Neural cell (in vitro differentiated cells): Measurements from ENCODE around the gene ACTN4.

Source experiments
- EZH2 ChIP-seq: fragments of 200-600, 300-800 bp; shearing (Covaris generic), sonication (generic); IDR thresholded peaks from 2 replicates; pipeline ENCODE4 v1.6.1; 2014; ENCODE audit warnings: antibody characterized with exemption, low read length, borderline replicate concordance, mild to moderate bottlenecking; ENCODE audit not compliant: insufficient read depth, poor library complexity, severe bottlenecking
- POLR2AphosphoS5 ChIP-seq: IDR thresholded peaks from 2 replicates; pipeline ENCODE4 v1.6.1; 2012
- RAD21 ChIP-seq: fragments of 450-650 bp; conservative IDR thresholded peaks from 2 replicates; pipeline ENCODE4 v1.6.1; 2014; ENCODE audit warnings: antibody characterized with exemption, mild to moderate bottlenecking, moderate library complexity
- TAF1 ChIP-seq: IDR thresholded peaks from 2 replicates; pipeline ENCODE4 v1.6.1; 2012; ENCODE audit warnings: low read depth
- TF ChIP-seq, protein P1 (sequence below): fragments of 450-650 bp; IDR thresholded peaks from 2 replicates; pipeline ENCODE4 v1.5.1; 2014; ENCODE audit warnings: antibody characterized with exemption, mild to moderate bottlenecking, moderate library complexity; ENCODE audit not compliant: poor library complexity, severe bottlenecking
- TF ChIP-seq, protein P2 (sequence below): IDR thresholded peaks from 2 replicates; pipeline ENCODE4 v1.6.1; 2012; ENCODE audit warnings: borderline replicate concordance

DNA sequence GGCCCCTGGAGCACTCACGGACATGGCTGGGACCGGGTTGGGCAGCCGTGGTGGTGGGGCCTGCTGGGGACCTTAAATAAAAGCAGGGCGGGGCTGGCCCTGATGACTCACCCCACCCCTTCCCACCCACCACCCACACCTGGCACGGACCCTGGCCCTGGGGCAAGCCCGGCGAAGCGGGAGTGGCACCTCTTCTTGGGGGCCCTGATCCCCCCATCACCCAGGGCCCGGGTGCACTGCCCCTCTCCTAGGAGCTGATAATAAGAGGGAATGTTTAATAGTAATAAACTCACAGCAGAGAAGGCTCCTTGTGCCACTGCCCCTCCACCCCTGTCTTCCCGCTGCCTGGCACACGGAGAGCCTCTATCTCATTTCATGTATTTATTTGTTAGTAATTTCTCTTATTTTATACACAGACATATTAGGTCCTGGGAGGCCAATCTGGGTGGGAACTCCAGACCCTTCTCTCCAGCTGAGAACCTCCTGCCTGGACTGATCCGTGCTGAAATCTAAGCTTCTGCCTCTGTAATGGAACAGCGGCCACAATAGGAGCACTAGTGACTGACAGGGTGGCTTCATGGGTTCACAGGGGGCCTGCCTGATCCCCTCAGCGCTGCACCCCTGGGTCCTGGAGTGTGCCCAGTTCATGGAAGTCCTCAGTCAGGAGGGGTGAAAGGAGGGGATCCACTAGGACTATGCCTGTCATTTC, 126.2 kb downstream of the ACTN4 start, which contains the start of gene LGALS7:
- TF ChIP-seq, protein P1, sequence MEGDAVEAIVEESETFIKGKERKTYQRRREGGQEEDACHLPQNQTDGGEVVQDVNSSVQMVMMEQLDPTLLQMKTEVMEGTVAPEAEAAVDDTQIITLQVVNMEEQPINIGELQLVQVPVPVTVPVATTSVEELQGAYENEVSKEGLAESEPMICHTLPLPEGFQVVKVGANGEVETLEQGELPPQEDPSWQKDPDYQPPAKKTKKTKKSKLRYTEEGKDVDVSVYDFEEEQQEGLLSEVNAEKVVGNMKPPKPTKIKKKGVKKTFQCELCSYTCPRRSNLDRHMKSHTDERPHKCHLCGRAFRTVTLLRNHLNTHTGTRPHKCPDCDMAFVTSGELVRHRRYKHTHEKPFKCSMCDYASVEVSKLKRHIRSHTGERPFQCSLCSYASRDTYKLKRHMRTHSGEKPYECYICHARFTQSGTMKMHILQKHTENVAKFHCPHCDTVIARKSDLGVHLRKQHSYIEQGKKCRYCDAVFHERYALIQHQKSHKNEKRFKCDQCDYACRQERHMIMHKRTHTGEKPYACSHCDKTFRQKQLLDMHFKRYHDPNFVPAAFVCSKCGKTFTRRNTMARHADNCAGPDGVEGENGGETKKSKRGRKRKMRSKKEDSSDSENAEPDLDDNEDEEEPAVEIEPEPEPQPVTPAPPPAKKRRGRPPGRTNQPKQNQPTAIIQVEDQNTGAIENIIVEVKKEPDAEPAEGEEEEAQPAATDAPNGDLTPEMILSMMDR = no peak
- TF ChIP-seq EZH2 (no peak), POLR2AphosphoS5 (no peak), TAF1 (no peak), RAD21 (no peak)
- TF ChIP-seq, protein P2, sequence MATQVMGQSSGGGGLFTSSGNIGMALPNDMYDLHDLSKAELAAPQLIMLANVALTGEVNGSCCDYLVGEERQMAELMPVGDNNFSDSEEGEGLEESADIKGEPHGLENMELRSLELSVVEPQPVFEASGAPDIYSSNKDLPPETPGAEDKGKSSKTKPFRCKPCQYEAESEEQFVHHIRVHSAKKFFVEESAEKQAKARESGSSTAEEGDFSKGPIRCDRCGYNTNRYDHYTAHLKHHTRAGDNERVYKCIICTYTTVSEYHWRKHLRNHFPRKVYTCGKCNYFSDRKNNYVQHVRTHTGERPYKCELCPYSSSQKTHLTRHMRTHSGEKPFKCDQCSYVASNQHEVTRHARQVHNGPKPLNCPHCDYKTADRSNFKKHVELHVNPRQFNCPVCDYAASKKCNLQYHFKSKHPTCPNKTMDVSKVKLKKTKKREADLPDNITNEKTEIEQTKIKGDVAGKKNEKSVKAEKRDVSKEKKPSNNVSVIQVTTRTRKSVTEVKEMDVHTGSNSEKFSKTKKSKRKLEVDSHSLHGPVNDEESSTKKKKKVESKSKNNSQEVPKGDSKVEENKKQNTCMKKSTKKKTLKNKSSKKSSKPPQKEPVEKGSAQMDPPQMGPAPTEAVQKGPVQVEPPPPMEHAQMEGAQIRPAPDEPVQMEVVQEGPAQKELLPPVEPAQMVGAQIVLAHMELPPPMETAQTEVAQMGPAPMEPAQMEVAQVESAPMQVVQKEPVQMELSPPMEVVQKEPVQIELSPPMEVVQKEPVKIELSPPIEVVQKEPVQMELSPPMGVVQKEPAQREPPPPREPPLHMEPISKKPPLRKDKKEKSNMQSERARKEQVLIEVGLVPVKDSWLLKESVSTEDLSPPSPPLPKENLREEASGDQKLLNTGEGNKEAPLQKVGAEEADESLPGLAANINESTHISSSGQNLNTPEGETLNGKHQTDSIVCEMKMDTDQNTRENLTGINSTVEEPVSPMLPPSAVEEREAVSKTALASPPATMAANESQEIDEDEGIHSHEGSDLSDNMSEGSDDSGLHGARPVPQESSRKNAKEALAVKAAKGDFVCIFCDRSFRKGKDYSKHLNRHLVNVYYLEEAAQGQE = no peak
